ENCODE results near the gene MRTFA.
"Not testable (repeated sequence)": the region's sequence is repeated elsewhere in the genome, so short reads cannot be mapped to it uniquely, and the experiment has no call there.

The MRTFA gene

DNA sequence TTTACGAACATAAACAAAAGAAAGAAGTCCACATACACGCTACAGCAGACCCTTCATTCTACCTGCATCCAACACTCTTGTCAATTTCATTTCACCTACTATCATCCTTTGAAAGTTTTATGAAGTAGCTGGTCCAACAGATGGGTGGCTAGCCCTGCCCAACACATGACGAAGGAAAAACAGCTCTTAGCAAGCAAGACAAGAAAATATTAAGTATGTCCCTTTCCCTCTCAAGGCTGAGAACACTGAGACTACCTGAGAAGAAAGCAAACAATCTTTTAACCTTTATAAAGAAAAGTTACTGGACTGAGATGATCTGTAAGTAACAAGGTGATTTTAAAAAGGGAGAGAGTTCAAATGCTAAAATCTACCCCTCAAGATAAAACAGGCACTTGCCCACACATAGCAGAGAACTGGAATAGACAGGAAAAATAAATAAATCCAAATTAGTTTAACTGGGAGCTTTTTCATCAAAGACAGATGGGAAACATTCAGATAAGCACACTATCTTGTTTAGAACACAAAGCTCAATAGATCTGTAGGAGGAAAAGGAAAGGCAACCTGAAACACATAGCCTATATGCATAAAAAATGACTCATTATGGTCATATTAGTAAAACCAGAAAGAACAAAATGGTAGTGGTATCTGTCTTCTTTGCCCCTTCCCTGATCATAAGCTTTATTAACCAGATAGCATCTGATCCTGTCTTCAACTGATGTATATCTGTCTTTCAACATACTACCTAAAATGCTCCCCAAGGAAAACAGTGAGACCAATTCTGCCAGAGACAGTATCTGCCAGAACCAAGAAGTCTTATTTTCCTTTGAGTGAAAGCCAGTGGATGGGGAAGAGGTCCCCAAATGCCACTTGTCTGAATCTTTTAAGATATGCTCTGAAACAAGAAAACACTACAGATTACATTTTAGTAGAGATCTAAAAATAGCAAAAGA lies 104.3 kb downstream of the MRTFA start:
- H3K36me3 ChIP-seq (replicated peaks), result no peaks in the 10 kb centered on the region
- DNase-seq, result no peak
- H3K27me3 ChIP-seq (replicated peaks), result no peaks in the 10 kb centered on the region
- in situ Hi-C loops (cut with HindIII; ENCODE audit: low pct_ligation_motif_present, low sequenced_read_pairs), result loop anchor here (25.0 kb wide), 1 partner anchor 105 kb away; the partner anchor contains the start of gene MRTFA
- peak overlapping the region; percentile 58 for H3K4me3 ChIP-seq (ENCODE audit: low read depth, low read length)
- no peak for TF ChIP-seq CTCF (IDR thresholded peaks at IDR 0.05; ENCODE audit: low read depth, low read length, missing control alignments)
- no peak overlapping the region for H3K27ac ChIP-seq

DNA sequence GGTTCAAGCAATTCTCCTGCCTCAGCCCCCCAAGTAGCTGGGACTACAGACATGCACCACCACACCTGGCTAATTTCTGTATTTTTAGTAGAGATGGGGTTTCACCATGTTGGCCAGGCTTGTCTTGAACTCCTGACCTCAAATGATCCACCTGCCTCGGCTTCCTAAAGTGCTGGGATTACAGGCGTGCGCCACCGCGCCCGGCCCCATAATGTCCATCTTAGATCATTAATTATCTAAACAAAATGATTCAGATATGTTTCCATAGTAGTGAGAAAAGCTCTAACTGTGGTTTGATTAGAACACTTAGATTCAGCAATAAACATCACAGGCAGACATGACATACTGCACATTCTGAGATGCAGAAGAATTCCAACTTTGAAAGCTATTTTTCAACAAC lies 106.1 kb downstream of the MRTFA start:
- not testable (repeated sequence) for H3K36me3 ChIP-seq (replicated peaks); H3K27ac ChIP-seq; DNase-seq; H3K4me3 ChIP-seq (ENCODE audit: low read depth, low read length); H3K27me3 ChIP-seq (replicated peaks)
- in situ Hi-C loops (cut with HindIII; ENCODE audit: low pct_ligation_motif_present, low sequenced_read_pairs), result loop anchor here (25.0 kb wide), 1 partner anchor 107 kb away; the partner anchor contains the start of gene MRTFA

GRCh38 chr22:40529821-40530220 lies 106.7 kb downstream of the MRTFA start:
- DNase-seq, result no peak
- no peak overlapping the region for H3K27ac ChIP-seq
- H3K27me3 ChIP-seq (replicated peaks), result no peaks in the 10 kb centered on the region
- TF ChIP-seq CTCF (IDR thresholded peaks at IDR 0.05; ENCODE audit: low read depth, low read length, missing control alignments), result no peak
- H3K4me3 ChIP-seq (ENCODE audit: low read depth, low read length), result no peak overlapping the region
- in situ Hi-C loops (cut with HindIII; ENCODE audit: low pct_ligation_motif_present, low sequenced_read_pairs), result loop anchor here (25.0 kb wide), 1 partner anchor 107 kb away; the partner anchor contains the start of gene MRTFA
- H3K36me3 ChIP-seq (replicated peaks), result no peaks in the 10 kb centered on the region

DNA sequence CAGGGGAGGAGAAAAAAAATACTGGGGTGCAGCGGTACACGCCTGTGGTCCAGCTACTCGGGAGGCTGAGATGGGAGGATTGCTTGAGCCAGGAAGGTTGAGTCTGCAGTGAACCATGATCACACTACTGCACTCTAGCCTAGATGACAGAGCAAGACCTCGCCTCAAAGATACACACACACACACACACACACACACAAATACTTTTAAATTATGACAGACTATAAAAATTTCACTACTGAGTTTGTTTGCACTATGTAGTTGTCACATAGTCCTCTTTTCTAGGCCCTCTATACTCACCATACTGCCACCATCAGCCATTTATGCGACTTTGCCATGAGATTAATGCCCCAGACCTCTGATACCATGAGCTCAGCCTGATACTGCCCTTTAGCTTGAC lies 109.6 kb downstream of the MRTFA start:
- TF ChIP-seq CTCF (IDR thresholded peaks at IDR 0.05; ENCODE audit: low read depth, low read length, missing control alignments), result no peak
- Histone ChIP-seq H3K27me3 (replicated peaks) (no peaks in the 10 kb centered on the region), H3K27ac (peak overlapping the region; percentile 64), H3K4me3 (ENCODE audit: low read depth, low read length) (no peak overlapping the region), H3K36me3 (replicated peaks) (no peaks in the 10 kb centered on the region)
- DNase-seq, result no peak
- in situ Hi-C loops (cut with HindIII; ENCODE audit: low pct_ligation_motif_present, low sequenced_read_pairs), result loop anchor here (25.0 kb wide), 1 partner anchor 110 kb away; the partner anchor contains the start of gene MRTFA

GRCh38 chr22:40525250-40525884 lies 111.2 kb downstream of the MRTFA start:
- peak; percentile 90 for TF ChIP-seq CTCF (IDR thresholded peaks at IDR 0.05; ENCODE audit: low read depth, low read length, missing control alignments)
- Histone ChIP-seq H3K27ac (no peak overlapping the region), H3K27me3 (replicated peaks) (no peaks in the 10 kb centered on the region), H3K4me3 (ENCODE audit: low read depth, low read length) (no peak overlapping the region), H3K36me3 (replicated peaks) (no peaks in the 10 kb centered on the region)
- peak; percentile 46 for DNase-seq
- in situ Hi-C loops (cut with HindIII; ENCODE audit: low pct_ligation_motif_present, low sequenced_read_pairs), result loop anchor here (25.0 kb wide), 1 partner anchor 112 kb away; the partner anchor contains the start of gene MRTFA

Measured in brain microvascular endothelial cell (primary cell).